Fibroblast of lung (primary cell): ENCODE results near the gene CLTCL1. TPM values are rescaled to one million over a fixed set of nuclear protein-coding genes. Genes with fewer than 3 reads are reported as not detected.
A peak's percentile ranks its signal among the peaks of the same experiment; 100 is the strongest.

Source experiments
- DNase-seq, 2 donors: peaks; one replicate each; pipeline versions ENCODE4 v3.0.0 to v3.0.0-alpha.2; 2010; ENCODE audit warnings: low read depth in 2 of 2
- H2AFZ ChIP-seq: 2 replicates; pipeline ENCODE4 v1.5.1; 2012; ENCODE audit warnings: low read length, control low read depth, inconsistent platforms
- H3K27ac ChIP-seq: 2 replicates; pipeline ENCODE4 v1.5.1; 2011; ENCODE audit warnings: low read length, control low read depth; ENCODE audit not compliant: insufficient read depth
- H3K27me3 ChIP-seq: 2 replicates; pipeline ENCODE4 v1.5.1; 2011; ENCODE audit warnings: mild to moderate bottlenecking, low read length; ENCODE audit not compliant: control insufficient read depth, insufficient read depth
- H3K36me3 ChIP-seq: 2 replicates; pipeline ENCODE4 v1.5.1; 2011; ENCODE audit warnings: low read length; ENCODE audit not compliant: control insufficient read depth, insufficient read depth
- H3K4me1 ChIP-seq: 2 replicates; pipeline ENCODE4 v1.5.1; 2011; ENCODE audit warnings: low read length; ENCODE audit not compliant: control insufficient read depth, insufficient read depth; ENCODE audit errors: extremely low read depth
- H3K4me2 ChIP-seq: 2 replicates; pipeline ENCODE4 v1.5.1; 2011; ENCODE audit warnings: low read length, control low read depth; ENCODE audit not compliant: insufficient read depth; ENCODE audit errors: extremely low read depth
- H3K4me3 ChIP-seq, 4 experiments: fragments of 200-600 bp in 1 of 4; sonication (generic) in 1 of 4; replicated peaks in 1 of 4; 2 replicates each; pipeline ENCODE4 v1.5.1; 2011 to 2016; ENCODE audit warnings: low read length in 4 of 4, low read depth in 3 of 4, mild to moderate bottlenecking in 3 of 4, control low read depth in 2 of 4, inconsistent platforms in 1 of 4, mixed read lengths in 1 of 4; ENCODE audit not compliant: insufficient read depth in 1 of 4; ENCODE audit errors: control extremely low read depth in 1 of 4
- H3K79me2 ChIP-seq: 2 replicates; pipeline ENCODE4 v1.5.1; 2012; ENCODE audit warnings: mild to moderate bottlenecking, low read length, inconsistent platforms; ENCODE audit not compliant: control insufficient read depth, insufficient read depth
- H3K9ac ChIP-seq: 2 replicates; pipeline ENCODE4 v1.5.1; 2011; ENCODE audit warnings: mild to moderate bottlenecking, low read length, control low read depth; ENCODE audit not compliant: insufficient read depth
- H3K9me3 ChIP-seq: 2 replicates; pipeline ENCODE4 v1.5.1; 2012; ENCODE audit warnings: low read depth, low read length; ENCODE audit not compliant: control insufficient read depth, insufficient read depth
- H4K20me1 ChIP-seq: 2 replicates; pipeline ENCODE4 v1.5.1; 2011; ENCODE audit warnings: low read length; ENCODE audit not compliant: control insufficient read depth, insufficient read depth; ENCODE audit errors: extremely low read depth
- EZH2 ChIP-seq: IDR thresholded peaks from 2 replicates; pipeline ENCODE4 v1.5.1; 2012; ENCODE audit warnings: low read length, control low read depth, mild to moderate bottlenecking; ENCODE audit errors: missing control alignments
- polyA plus RNA-seq, 2 donors: library from polyadenylated mRNA; depleted of rRNA in 1 of 2; stranded (reverse) in 1 of 2; unstranded in 1 of 2; fragments of >200 nt; gene quantifications; 2 replicates each; pipeline ENCODE4 v1.2.1, GENCODE V29; 2011 to 2012; ENCODE audit warnings: missing spikeins in 1 of 2
- total RNA-seq: library from RNA; depleted of rRNA; stranded (reverse); fragments of >200 nt; gene quantifications from 2 replicates; pipeline ENCODE4 v1.2.1, GENCODE V29; 2014
- TF ChIP-seq, protein P1 (sequence below), 2 donors: IDR thresholded peaks in 1 of 2; conservative IDR thresholded peaks in 1 of 2; 1 replicate in 1 of 2; 2 replicates in 1 of 2; pipeline ENCODE4 v1.5.1; 2011 to 2012; ENCODE audit warnings: low read length in 2 of 2, control low read depth in 1 of 2, inconsistent platforms in 1 of 2, low read depth in 1 of 2, mild to moderate bottlenecking in 1 of 2

Gene CLTCL1
- total and polyA plus RNA-seq, 2 donors (not counting 1 experiment from before 2014, with no cell fraction given) = 6.5 to 13.4 TPM

DNA sequence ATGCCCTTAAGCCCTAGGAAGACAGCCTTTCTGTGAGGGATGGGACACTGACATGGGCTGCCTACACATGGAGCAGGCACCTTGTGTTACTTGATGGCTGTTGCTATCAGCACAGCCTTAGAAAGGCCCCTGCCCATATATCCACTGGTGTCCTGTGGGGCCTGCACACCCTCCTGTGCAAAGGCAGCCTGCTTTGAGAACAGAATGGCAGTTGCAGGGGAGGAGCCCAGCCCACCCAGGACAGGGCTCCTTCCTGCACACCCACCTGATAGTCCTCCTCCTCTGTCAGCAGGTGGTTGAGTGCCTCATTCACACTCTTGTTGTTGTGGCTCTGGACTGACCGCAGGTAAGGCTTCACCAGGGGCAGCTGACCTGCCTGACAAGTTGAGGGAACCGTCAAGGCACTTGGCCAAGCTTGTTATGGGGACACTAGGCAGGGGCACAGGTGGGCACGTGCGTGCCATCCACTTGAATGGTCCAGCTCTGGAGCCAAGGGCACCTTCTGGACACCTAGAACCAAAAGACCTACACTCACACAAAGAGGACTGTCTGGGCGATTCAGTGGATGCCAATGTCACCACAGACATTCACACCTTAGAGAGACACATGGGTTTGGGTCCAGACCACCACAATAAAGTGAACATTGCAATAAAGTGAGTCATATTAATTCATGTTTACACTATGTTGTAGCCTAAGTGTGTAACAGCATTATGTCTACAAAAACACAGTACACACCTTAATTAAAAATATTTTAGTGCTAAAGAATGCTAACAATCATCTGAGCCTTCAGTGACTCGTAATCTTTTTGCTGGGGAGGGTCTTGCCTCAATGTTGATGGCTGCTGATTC, 103.6 kb downstream of the CLTCL1 start:
- no peak overlapping the region for H3K9ac ChIP-seq
- no peaks in the 10 kb centered on the region for H3K79me2 ChIP-seq
- H3K36me3 ChIP-seq = no peaks in the 10 kb centered on the region
- H3K4me2 ChIP-seq = no peak overlapping the region
- H4K20me1 ChIP-seq = no peaks in the 10 kb centered on the region
- H3K27ac ChIP-seq = no peak overlapping the region
- H3K4me1 ChIP-seq = peaks cover 7% of the 10 kb centered on the region
- H3K27me3 ChIP-seq = no peaks in the 10 kb centered on the region
- no peak for TF ChIP-seq EZH2
- TF ChIP-seq, protein P1, sequence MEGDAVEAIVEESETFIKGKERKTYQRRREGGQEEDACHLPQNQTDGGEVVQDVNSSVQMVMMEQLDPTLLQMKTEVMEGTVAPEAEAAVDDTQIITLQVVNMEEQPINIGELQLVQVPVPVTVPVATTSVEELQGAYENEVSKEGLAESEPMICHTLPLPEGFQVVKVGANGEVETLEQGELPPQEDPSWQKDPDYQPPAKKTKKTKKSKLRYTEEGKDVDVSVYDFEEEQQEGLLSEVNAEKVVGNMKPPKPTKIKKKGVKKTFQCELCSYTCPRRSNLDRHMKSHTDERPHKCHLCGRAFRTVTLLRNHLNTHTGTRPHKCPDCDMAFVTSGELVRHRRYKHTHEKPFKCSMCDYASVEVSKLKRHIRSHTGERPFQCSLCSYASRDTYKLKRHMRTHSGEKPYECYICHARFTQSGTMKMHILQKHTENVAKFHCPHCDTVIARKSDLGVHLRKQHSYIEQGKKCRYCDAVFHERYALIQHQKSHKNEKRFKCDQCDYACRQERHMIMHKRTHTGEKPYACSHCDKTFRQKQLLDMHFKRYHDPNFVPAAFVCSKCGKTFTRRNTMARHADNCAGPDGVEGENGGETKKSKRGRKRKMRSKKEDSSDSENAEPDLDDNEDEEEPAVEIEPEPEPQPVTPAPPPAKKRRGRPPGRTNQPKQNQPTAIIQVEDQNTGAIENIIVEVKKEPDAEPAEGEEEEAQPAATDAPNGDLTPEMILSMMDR (conservative IDR thresholded peaks at IDR 0.05 in 1 of 2, IDR thresholded peaks at IDR 0.05 in 1 of 2; ENCODE audit: low read depth in 1 of 2, low read length in 2 of 2) = no peak
- H3K4me3 ChIP-seq = no peak overlapping the region
- no peaks in the 10 kb centered on the region for H3K9me3 ChIP-seq
- H2AFZ ChIP-seq = no peak overlapping the region
- DNase-seq = no peak

DNA sequence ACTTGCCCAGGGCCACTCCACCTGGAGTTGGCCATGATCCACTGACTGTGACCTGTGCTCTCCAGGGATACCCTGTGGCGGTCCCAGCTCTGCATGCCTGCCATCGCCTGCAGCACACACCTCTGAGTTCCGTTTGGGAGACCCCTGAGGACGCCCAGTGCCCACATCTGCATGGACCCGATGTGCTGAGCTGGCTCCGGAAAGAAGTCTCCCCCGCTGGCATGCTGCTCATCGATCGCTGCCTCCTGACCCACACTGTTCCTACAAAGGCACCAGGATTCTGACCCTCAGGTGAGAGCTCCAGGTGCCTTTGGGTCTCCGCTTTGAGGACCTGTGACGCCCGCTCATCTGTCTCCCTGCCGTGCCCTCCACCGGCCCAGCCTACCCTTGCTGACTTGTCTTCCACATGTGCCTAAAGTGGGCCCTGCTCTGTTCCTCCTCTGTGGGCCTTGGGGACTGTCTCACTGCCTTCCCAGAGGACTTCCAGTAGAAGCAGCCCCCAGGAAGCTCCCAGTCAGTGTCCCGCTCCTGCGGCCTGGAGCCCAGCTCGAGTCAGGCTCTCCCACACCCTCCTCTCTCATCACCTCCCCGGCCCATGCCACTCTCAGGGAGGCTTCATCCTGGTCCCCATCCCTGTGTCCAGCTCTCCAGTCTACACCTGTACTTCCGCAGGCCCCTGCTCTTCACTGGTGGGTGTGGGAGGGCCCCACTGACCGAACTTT, 107.1 kb downstream of the CLTCL1 start:
- H4K20me1 ChIP-seq = no peaks in the 10 kb centered on the region
- H3K9me3 ChIP-seq = no peaks in the 10 kb centered on the region
- H3K36me3 ChIP-seq = no peaks in the 10 kb centered on the region
- H3K27me3 ChIP-seq = no peaks in the 10 kb centered on the region
- H3K9ac ChIP-seq = no peak overlapping the region
- no peak for DNase-seq
- no peak overlapping the region for H3K4me3 ChIP-seq
- no peak overlapping the region for H2AFZ ChIP-seq
- H3K4me1 ChIP-seq = peaks cover 7% of the 10 kb centered on the region
- peak overlapping the region; percentile 43 for H3K27ac ChIP-seq
- TF ChIP-seq, protein P1 (conservative IDR thresholded peaks at IDR 0.05 in 1 of 2, IDR thresholded peaks at IDR 0.05 in 1 of 2; ENCODE audit: low read depth in 1 of 2, low read length in 2 of 2) = no peak
- no peak for TF ChIP-seq EZH2
- H3K4me2 ChIP-seq = no peak overlapping the region
- H3K79me2 ChIP-seq = no peaks in the 10 kb centered on the region

DNA sequence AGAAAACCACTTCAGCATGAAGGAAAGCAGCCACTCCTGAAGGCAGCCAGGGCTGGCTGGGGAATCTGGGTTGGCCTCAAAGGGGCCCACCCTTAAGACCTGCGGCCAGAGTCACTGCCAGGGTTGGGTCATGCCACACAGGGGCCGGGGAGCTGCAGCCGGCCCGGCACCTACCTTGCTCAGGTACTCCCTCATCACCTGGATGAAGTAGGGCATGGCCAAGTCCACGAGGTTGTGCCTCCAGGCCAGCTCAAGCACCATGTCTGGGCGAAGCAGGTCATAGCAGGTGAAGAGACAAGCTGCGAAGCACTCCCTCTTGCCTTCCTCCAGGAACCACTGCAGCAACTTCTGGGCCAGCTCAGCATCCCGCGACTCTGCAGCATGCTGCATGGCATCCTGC, 108.3 kb downstream of the CLTCL1 start:
- Histone ChIP-seq H3K4me1 (peaks cover 11% of the 10 kb centered on the region), H3K27ac (no peak overlapping the region), H3K9me3 (no peaks in the 10 kb centered on the region), H3K79me2 (no peaks in the 10 kb centered on the region), H3K36me3 (no peaks in the 10 kb centered on the region), H4K20me1 (no peaks in the 10 kb centered on the region), H3K4me2 (no peak overlapping the region), H3K4me3 (no peak overlapping the region), H3K9ac (no peak overlapping the region), H2AFZ (no peak overlapping the region), H3K27me3 (no peaks in the 10 kb centered on the region)
- no peak for TF ChIP-seq EZH2
- TF ChIP-seq, protein P1 (conservative IDR thresholded peaks at IDR 0.05 in 1 of 2, IDR thresholded peaks at IDR 0.05 in 1 of 2; ENCODE audit: low read depth in 1 of 2, low read length in 2 of 2) = no peak
- DNase-seq = no peak
